Left ventricle myocardium inferior (tissue), 1 donor: Measurements from ENCODE around the gene TMEM165. TPM values are rescaled to one million over a fixed set of nuclear protein-coding genes. Genes with fewer than 3 reads are reported as not detected.

Source experiments
- DNase-seq: peaks from one replicate; pipeline ENCODE4 v3.0.0-alpha.2; 2020
- H3K27ac ChIP-seq: fragments of 200-600 bp; replicated peaks from 2 replicates; pipeline ENCODE4 v1.8.0; 2021
- H3K27me3 ChIP-seq: fragments of 200-600 bp; 2 replicates; pipeline ENCODE4 v1.8.0; 2021; ENCODE audit warnings: low read depth
- H3K36me3 ChIP-seq: fragments of 200-600 bp; 2 replicates; pipeline ENCODE4 v1.8.0; 2021
- H3K4me1 ChIP-seq: fragments of 200-600 bp; 2 replicates; pipeline ENCODE4 v1.8.0; 2021
- H3K4me3 ChIP-seq: fragments of 200-600 bp; 2 replicates; pipeline ENCODE4 v1.8.0; 2021; ENCODE audit warnings: mild to moderate bottlenecking, moderate library complexity
- H3K9me3 ChIP-seq: fragments of 200-600 bp; replicated peaks from 2 replicates; pipeline ENCODE4 v1.8.0; 2021
- intact Hi-C: fragments of 100-400 bp; cut with micrococcal nuclease; formaldehyde crosslinking; loops from one replicate; pipeline ENCODE4 v1.11.0; 2022
- total RNA-seq: library from RNA; stranded (reverse); fragmentation: NEBNext Ultra II Directional; extraction: Animal tissue kit (Norgen Biotek cat#: 25700); gene quantifications from one replicate; pipeline ENCODE4 v1.2.1, GENCODE V29; 2021
- TF ChIP-seq, protein P1 (sequence below): fragments of 200-600 bp; IDR thresholded peaks from 2 replicates; pipeline ENCODE4 v1.8.0; 2021; ENCODE audit warnings: antibody characterized with exemption, mild to moderate bottlenecking, borderline replicate concordance
- donor health status: DM: no; HTN: yes; CAD: no; lungs with severe emphysema.

Gene TMEM165
- total RNA-seq, 1 donor from 2014 or later: 41.6 TPM

- peaks cover 29% of the 10 kb centered on the region for H3K36me3 ChIP-seq
- H3K9me3 ChIP-seq: no peaks in the 10 kb centered on the region
- H3K27me3 ChIP-seq: no peaks in the 10 kb centered on the region
- no peak overlapping the region for H3K4me3 ChIP-seq
- intact Hi-C loops: no loop called here
- H3K27ac ChIP-seq: no peak overlapping the region
- no peak for DNase-seq
- H3K4me1 ChIP-seq: peaks cover 9% of the 10 kb centered on the region
- TF ChIP-seq, protein P1, sequence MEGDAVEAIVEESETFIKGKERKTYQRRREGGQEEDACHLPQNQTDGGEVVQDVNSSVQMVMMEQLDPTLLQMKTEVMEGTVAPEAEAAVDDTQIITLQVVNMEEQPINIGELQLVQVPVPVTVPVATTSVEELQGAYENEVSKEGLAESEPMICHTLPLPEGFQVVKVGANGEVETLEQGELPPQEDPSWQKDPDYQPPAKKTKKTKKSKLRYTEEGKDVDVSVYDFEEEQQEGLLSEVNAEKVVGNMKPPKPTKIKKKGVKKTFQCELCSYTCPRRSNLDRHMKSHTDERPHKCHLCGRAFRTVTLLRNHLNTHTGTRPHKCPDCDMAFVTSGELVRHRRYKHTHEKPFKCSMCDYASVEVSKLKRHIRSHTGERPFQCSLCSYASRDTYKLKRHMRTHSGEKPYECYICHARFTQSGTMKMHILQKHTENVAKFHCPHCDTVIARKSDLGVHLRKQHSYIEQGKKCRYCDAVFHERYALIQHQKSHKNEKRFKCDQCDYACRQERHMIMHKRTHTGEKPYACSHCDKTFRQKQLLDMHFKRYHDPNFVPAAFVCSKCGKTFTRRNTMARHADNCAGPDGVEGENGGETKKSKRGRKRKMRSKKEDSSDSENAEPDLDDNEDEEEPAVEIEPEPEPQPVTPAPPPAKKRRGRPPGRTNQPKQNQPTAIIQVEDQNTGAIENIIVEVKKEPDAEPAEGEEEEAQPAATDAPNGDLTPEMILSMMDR: no peak
Measured at GRCh38 chr4:55369968-55370367, 25.8 kb upstream of the TMEM165 start.

GRCh38 chr4:55372259-55372658, 23.5 kb upstream of the TMEM165 start:
- Histone ChIP-seq H3K4me3 (no peak overlapping the region), H3K36me3 (peaks cover 21% of the 10 kb centered on the region), H3K9me3 (no peaks in the 10 kb centered on the region), H3K4me1 (no peaks in the 10 kb centered on the region), H3K27me3 (no peaks in the 10 kb centered on the region), H3K27ac (peak overlapping the region; percentile 3)
- DNase-seq: no peak
- intact Hi-C loops: no loop called here
- TF ChIP-seq, protein P1: no peak

DNA sequence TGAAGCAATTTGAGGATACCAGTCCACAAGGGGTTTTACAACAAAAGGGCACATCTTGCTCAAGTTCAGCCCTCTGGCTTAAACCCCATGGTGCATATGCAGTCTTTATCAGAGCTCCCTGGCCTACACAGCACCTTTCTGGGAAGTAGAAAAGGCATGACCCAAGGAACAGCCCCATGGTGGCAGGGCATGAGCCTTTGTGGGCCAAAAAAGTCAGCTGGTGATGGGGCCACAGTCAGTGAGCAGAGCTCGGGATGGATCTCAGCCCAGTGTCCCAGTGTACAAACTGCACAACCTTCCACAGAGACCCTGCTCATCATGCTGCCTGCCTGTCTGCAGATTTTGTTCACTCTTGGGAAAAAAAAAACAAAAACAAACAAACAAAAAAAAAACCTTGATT, 22.3 kb upstream of the TMEM165 start:
- no peaks in the 10 kb centered on the region for H3K27me3 ChIP-seq
- DNase-seq: no peak
- H3K4me3 ChIP-seq: no peak overlapping the region
- no peaks in the 10 kb centered on the region for H3K4me1 ChIP-seq
- no peak overlapping the region for H3K27ac ChIP-seq
- no peaks in the 10 kb centered on the region for H3K9me3 ChIP-seq
- intact Hi-C loops: no loop called here
- peaks cover 15% of the 10 kb centered on the region for H3K36me3 ChIP-seq
- TF ChIP-seq, protein P1: no peak

GRCh38 chr4:55376698-55377097, 19.1 kb upstream of the TMEM165 start:
- Histone ChIP-seq H3K4me3 (no peak overlapping the region), H3K27ac (no peak overlapping the region), H3K36me3 (no peaks in the 10 kb centered on the region), H3K27me3 (no peaks in the 10 kb centered on the region), H3K4me1 (no peaks in the 10 kb centered on the region), H3K9me3 (no peaks in the 10 kb centered on the region)
- no peak for DNase-seq
- TF ChIP-seq, protein P1: no peak
- intact Hi-C loops: no loop called here

DNA sequence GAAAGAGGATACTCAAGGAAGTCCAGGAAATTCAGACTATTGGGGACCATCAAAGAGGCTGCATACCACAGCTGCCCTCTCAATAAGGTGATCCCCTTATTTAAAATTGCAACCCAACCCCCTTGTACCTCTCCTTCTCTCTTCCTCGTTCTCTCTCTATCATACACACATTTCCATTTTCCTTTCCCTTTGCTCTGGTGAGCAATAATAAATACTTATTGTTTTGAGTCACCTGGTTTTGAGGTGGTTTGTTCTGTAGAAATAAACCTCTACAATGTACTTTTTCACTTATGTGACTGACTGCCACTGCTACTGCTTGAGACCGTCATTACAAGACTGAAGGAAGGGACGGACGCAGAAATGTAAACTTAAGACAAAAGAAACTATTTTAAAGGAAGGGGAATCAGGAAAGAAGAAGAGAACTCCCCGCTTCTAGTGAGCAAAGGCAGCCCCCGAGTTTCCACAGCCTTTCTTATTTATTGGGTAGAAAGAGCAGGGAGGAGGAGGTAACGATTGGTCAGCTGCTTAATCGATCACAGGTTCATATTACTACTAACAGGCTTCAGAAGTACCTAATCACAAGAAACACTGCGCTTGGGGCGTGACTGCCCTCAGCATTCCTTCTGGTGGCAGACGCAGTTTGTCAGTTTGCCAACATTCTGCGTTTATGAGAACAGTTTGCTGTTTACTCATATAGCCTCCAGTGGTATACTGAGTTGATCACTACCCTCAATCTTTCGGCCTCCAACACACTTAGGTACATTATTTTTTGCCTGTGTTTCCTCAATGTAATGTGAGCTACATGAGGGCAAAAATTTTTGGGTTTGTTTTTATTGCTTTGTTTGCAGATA, 16.9 kb upstream of the TMEM165 start:
- no peak overlapping the region for H3K4me3 ChIP-seq
- H3K9me3 ChIP-seq: no peaks in the 10 kb centered on the region
- no peak for DNase-seq
- intact Hi-C loops: no loop called here
- H3K36me3 ChIP-seq: no peaks in the 10 kb centered on the region
- H3K27me3 ChIP-seq: no peaks in the 10 kb centered on the region
- TF ChIP-seq, protein P1: no peak
- H3K4me1 ChIP-seq: no peaks in the 10 kb centered on the region
- H3K27ac ChIP-seq: no peak overlapping the region
